Kasumi-1 (cell line): Measurements from ENCODE around the gene MFAP4.

Experiments used
- DNase-seq, 2 experiments: peaks; one replicate each; lab custom pipeline; 2025; lab: John Stamatoyannopoulos, UW

MFAP4 gene

DNA sequence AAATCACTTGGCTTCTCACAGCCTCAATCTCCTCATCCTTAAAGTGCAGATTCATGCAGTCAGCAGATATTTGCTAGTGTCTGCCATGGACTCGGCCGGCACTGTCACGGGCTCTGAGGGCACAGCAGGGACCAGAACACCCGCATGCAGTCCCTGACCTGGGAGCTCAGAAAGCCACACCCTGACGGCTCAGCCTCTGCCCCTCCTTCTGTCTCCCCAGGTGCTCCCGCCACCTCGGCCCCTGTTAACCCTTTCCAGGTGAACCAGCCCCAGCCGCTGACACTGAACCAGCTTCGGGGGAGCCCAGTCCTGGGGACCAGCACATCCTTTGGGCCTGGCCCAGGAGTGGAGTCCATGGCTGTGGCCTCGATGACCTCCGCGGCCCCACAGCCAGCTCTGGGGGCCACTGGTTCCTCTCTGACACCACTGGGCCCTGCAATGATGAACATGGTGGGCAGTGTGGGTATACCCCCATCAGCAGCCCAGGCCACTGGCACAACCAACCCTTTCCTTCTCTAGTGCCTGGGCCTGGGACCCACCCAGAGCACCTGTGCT, 53.2 kb downstream of the MFAP4 start:
- no peak for DNase-seq
